Adrenal gland (tissue), 12 donors: Measurements from ENCODE around the gene DIAPH1. TPM values are rescaled to one million over a fixed set of nuclear protein-coding genes. Genes with fewer than 3 reads are reported as not detected.

Source experiments
- DNase-seq, 7 donors: peaks; one replicate each; pipeline ENCODE4 v3.0.0-alpha.2; 2019 to 2020
- H3K27ac ChIP-seq, 5 donors: fragments of 200-600 bp; sonication (generic) in 4 of 5; 1 replicate in 3 of 5; 2 replicates in 2 of 5; pipeline versions ENCODE4 v1.5.1 to v1.8.0; 2016 to 2020; ENCODE audit warnings: mild to moderate bottlenecking in 1 of 5
- H3K27me3 ChIP-seq: fragments of 200-600 bp; 2 replicates; pipeline ENCODE4 v1.8.0; 2021
- H3K36me3 ChIP-seq, 2 donors: fragments of 200-600 bp; replicated peaks in 1 of 2; 1 replicate in 1 of 2; 2 replicates in 1 of 2; pipeline versions ENCODE4 v1.5.1 to v1.8.0; 2018 to 2022
- H3K4me1 ChIP-seq, 2 donors: fragments of 200-600 bp; replicated peaks in 1 of 2; 1 replicate in 1 of 2; 2 replicates in 1 of 2; pipeline versions ENCODE4 v1.5.1 to v1.8.0; 2018 to 2021
- H3K4me3 ChIP-seq, 4 donors: fragments of 200-600 bp; sonication (generic) in 3 of 4; one replicate each; pipeline ENCODE4 v1.5.1; 2016 to 2018
- H3K9me3 ChIP-seq, 3 donors: fragments of 200-600 bp; sonication (generic) in 1 of 3; replicated peaks in 1 of 3; 1 replicate in 2 of 3; 2 replicates in 1 of 3; pipeline versions ENCODE4 v1.5.1 to v1.8.0; 2016 to 2021
- CTCF ChIP-seq, 6 experiments: fragments of 450-650 bp in 4 of 6; fragments of 200-600 bp in 2 of 6; sonication (generic) in 1 of 6; IDR thresholded peaks; 1 replicate in 5 of 6; 2 replicates in 1 of 6; pipeline versions ENCODE4 v1.5.1 to v1.8.0; 2016 to 2021; ENCODE audit warnings: antibody characterized with exemption in 6 of 6, mild to moderate bottlenecking in 2 of 6, moderate library complexity in 1 of 6
- POLR2A ChIP-seq, 2 donors: fragments of 450-650 bp; IDR thresholded peaks; one replicate each; pipeline ENCODE4 v1.6.1; 2017; ENCODE audit warnings: antibody characterized with exemption in 2 of 2, mild to moderate bottlenecking in 2 of 2, moderate library complexity in 1 of 2
- WGBS, 4 donors: extraction: QIAGEN DNeasy Blood & Tissue Kit in 2 of 4; methylation state at CpG; one replicate each; pipeline versions ENCODE4 v1.1.5 to v1.1.7; 2013 to 2017; 5-methylcytosine and 5-hydroxymethylcytosine counted together
- intact Hi-C, 2 donors: fragments of 100-400 bp; cut with DNase I; formaldehyde crosslinking; loops; one replicate each; pipeline versions ENCODE4 v1.14.1 to v1.15.0; 2022 to 2023
- polyA plus RNA-seq, 3 donors: library from polyadenylated mRNA; stranded (reverse); fragments of 200-250 nt in 2 of 3; fragments of 350-450 nt in 1 of 3; fragmentation: Illumina TruSeq in 1 of 3; extraction: RNeasy Lipid Tissue Mini Kit (QIAGEN cat#74804) in 1 of 3; gene quantifications; one replicate each; pipeline ENCODE4 v1.2.3, GENCODE V29; 2013 to 2014
- total RNA-seq, 9 donors: library from RNA; depleted of rRNA in 4 of 9; stranded (reverse); fragments of >200 nt in 4 of 9; fragments of 120-200 nt in 1 of 9; fragmentation: NEBNext Ultra II Directional in 1 of 9; extraction: Animal tissue kit (Norgen Biotek cat#: 25700) in 1 of 9; gene quantifications; one replicate each; pipeline versions ENCODE4 v1.1.0 to v1.2.4, GENCODE V29; 2013 to 2023
- donor health status: healthy with polysubstance abuse.
- donor health status: Bipolar disorder and iron deficiency.
- donor health status: DM: yes; HTN: yes; CAD: no.
- donor health status: DM: no; HTN: no; CAD: no.
- donor health status: DM: no; HTN: no; CAD: no.
- donor health status: DM: yes; HTN: yes; CAD: no.

The DIAPH1 gene
- total and polyA plus RNA-seq, 12 donors: 17.8 to 91.2 (median 48.8) TPM

GRCh38 chr5:141609044-141609443 is 9.8 kb downstream of the DIAPH1 start:
- no peak for DNase-seq
- no peaks in the 10 kb centered on the region for H3K27me3 ChIP-seq
- H3K4me3 ChIP-seq: no peak overlapping the region
- intact Hi-C loops: no loop called here
- 94 to 97% (median 96%) methylated on average over 3 of the region's 3 CpGs for WGBS, 4 donors
- no peaks in the 10 kb centered on the region for H3K9me3 ChIP-seq
- H3K4me1 ChIP-seq: peaks cover 0 to 36% of the 10 kb centered on the region in 2 donors
- no peak for TF ChIP-seq POLR2A (IDR thresholded peaks at IDR 0.05)
- no peak for TF ChIP-seq CTCF (IDR thresholded peaks at IDR 0.05)
- no peaks in the 10 kb centered on the region for H3K36me3 ChIP-seq
- H3K27ac ChIP-seq: no peak overlapping the region

DNA sequence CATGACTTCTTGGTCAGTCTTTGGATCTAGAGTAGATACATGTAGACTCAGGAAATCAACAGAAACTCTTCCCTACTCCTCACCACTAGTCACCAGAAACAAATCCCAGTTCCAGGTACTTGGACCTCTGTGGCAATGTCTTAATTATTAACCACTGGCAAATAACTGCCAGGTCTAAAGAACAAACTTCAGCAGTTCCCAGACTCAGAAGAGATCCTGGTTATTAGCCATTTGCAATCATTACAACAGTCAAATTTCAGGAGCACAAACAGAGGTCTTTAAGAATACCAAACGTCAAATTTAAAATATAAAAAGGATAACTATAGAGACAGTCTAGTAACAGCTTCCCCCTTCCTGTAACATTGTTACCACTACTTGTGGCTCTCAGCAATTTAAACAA is 10.2 kb downstream of the DIAPH1 start:
- Histone ChIP-seq H3K27ac (no peak overlapping the region), H3K27me3 (no peaks in the 10 kb centered on the region), H3K4me1 (peaks cover 3 to 41% of the 10 kb centered on the region in 2 donors), H3K4me3 (no peak overlapping the region), H3K36me3 (no peaks in the 10 kb centered on the region), H3K9me3 (no peaks in the 10 kb centered on the region)
- TF ChIP-seq CTCF (IDR thresholded peaks at IDR 0.05) (no peak), POLR2A (IDR thresholded peaks at IDR 0.05) (no peak)
- no peak for DNase-seq
- WGBS, 4 donors: 72 to 79% (median 76%) methylated on average over 1 of the region's 1 CpG
- intact Hi-C loops: no loop called here

DNA sequence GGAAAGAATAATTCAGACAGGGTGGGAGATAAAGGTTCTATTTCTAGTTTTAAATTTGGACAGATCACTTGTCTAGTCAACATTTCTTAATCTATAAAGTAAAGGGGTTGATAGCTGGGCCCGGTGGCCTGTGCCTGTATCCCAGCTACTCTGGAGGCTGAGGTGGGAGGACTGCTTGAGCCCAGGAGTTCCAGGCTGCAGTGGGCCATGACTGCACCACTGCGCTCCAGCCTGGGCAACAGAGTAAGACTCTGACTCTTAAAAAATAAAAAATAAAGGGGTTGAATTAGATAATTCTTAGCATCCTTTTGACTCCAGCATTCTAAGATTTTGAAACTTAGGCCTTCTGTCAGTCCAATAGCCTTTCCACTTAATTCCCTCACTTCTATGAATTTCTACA is 10.8 kb downstream of the DIAPH1 start:
- no peak for TF ChIP-seq CTCF (IDR thresholded peaks at IDR 0.05)
- TF ChIP-seq POLR2A (IDR thresholded peaks at IDR 0.05): no peak
- no peaks in the 10 kb centered on the region for H3K36me3 ChIP-seq
- H3K27me3 ChIP-seq: no peaks in the 10 kb centered on the region
- H3K9me3 ChIP-seq: no peaks in the 10 kb centered on the region
- no peak overlapping the region for H3K4me3 ChIP-seq
- 77 to 98% (median 86%) methylated on average over 2 of the region's 2 CpGs for WGBS, 4 donors
- H3K4me1 ChIP-seq: peaks cover 3 to 41% of the 10 kb centered on the region in 2 donors
- intact Hi-C loops: no loop called here
- DNase-seq: no peak
- H3K27ac ChIP-seq: no peak overlapping the region

- TF ChIP-seq CTCF (IDR thresholded peaks at IDR 0.05) (no peak), POLR2A (IDR thresholded peaks at IDR 0.05) (no peak)
- DNase-seq: peak in 3 of 7 donors; percentile 45 to 75 (median 49)
- H3K9me3 ChIP-seq: no peaks in the 10 kb centered on the region
- H3K36me3 ChIP-seq: no peaks in the 10 kb centered on the region
- H3K4me1 ChIP-seq: peaks cover 3 to 41% of the 10 kb centered on the region in 2 donors
- peak overlapping the region in 4 of 5 donors; percentile 4 to 46 (median 34) for H3K27ac ChIP-seq
- H3K4me3 ChIP-seq: no peak overlapping the region
- intact Hi-C loops: no loop called here
- 59 to 83% (median 71%) methylated on average over 6 of the region's 6 CpGs for WGBS, 4 donors
- H3K27me3 ChIP-seq: no peaks in the 10 kb centered on the region
Observed at GRCh38 chr5:141605523-141606277, 13.1 kb downstream of the DIAPH1 start.
